ENCODE results near the gene MTMR8. TPM values are rescaled to one million over a fixed set of nuclear protein-coding genes. Genes with fewer than 3 reads are reported as not detected.

MTMR8 gene
- total RNA-seq, 1 donor from 2014 or later = 6.6 TPM

- intact Hi-C loops (cut with micrococcal nuclease) = no loop called here
These were observed 73.7 kb downstream of the MTMR8 start for GRCh38 chrX:64321507-64321906.

GRCh38 chrX:64313624-64314023 is 81.6 kb downstream of the MTMR8 start:
- intact Hi-C loops (cut with micrococcal nuclease) = no loop called here

GRCh38 chrX:64306712-64307111 is 88.5 kb downstream of the MTMR8 start:
- intact Hi-C loops (cut with micrococcal nuclease) = no loop called here

GRCh38 chrX:64291123-64291522 is 104.1 kb downstream of the MTMR8 start:
- intact Hi-C loops (cut with micrococcal nuclease) = no loop called here

GRCh38 chrX:64265265-64265664 is 130.0 kb downstream of the MTMR8 start:
- intact Hi-C loops (cut with micrococcal nuclease) = no loop called here

- intact Hi-C loops (cut with micrococcal nuclease) = no loop called here
These were observed 164.9 kb downstream of the MTMR8 start, which contains the start of gene ASB12 for GRCh38 chrX:64230123-64230970. Gene ASB12 (minus strand): TSS chrX:64230607. CDS start chrX:64225650, 4,957 bp downstream.

- intact Hi-C loops (cut with micrococcal nuclease) = no loop called here
These were observed 166.1 kb downstream of the MTMR8 start for GRCh38 chrX:64229154-64229553.

Other genes with a start within 250 kb of the MTMR8 start
- 6.5 TPM in 2 replicates for gene AMER1, start 189.7 kb downstream of the MTMR8 start, total RNA-seq
- gene ASB12, start 164.8 kb downstream of the MTMR8 start, total RNA-seq = not detected in 2 replicates